GM10847 (cell line): ENCODE measurements around the gene ITPR2.

Experiments used
- POLR2A ChIP-seq: IDR thresholded peaks from 2 replicates; pipeline ENCODE4 v1.6.1; 2011; ENCODE audit not compliant: insufficient read length; ENCODE audit errors: extremely low read depth

ITPR2 gene

DNA sequence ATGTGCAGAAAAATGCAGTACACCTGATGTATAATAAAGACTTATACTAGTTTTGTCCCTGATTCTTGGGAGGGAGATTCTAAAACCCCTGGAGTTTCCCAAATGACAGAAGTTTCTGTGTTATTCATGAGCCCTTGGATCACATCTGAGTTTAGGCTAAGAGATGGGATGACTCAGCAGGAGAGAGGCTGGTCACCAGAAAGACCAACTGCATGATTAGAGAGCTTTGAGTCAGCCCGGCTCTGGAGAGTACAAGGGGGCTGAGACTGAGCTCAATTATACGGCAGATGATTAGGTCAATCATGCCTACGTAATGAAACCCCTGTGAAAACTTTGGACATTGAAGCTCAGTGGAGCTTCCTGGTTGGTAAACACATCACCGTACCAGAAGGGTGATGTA lies 463.4 kb downstream of the ITPR2 start:
- no peak for TF ChIP-seq POLR2A

DNA sequence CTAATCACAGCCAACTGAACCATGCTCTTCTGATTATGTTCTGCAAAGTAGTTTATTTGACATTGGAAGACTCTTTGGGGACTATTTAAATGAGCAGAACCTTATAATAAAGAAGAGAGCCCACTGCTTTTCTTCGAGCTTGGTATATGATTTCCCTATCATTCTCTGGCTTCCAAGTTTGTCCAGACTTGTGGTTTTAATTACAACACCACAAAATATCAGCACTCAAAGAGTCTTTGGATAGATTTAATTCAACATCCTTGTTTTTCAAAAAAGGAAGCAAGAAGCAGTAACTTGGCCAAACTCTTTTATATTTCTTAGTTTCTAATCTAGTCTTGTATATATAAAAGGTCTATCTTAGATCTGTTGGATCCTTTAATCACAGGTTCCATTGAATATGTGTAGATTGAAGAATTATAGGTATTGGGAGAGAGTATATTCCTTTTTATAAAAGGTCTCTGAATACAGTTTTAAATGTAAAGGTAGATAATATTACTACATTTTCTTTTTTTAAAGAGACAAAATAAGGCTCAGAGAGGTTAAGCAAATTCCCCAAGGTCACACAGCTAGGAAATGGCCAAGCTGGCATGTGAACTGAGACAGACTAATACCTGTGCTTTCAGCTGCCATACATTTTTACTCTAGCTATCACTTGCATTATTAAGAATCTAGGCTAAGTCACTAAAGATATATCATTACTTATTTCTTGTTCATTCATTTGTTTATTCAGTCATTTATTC lies 464.8 kb downstream of the ITPR2 start:
- no peak for TF ChIP-seq POLR2A

DNA sequence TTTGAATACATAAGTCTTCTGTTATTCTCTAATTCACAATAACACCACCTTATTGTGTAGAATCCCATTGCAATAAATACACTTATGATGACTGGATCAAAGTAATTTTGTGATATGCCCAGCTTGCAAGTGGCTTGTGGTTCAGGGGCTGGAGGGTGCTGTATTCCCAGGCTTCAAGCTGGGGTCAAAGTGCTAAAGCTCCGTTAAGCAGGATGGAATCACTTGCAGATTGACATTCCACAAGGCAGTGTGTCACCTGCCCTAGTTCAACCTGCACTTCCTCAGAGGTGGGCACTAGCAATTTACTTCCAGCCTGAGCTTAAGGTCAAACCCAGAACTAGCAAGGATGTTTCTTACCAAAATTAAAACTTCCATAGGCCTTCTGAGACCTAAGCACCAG lies 471.0 kb downstream of the ITPR2 start:
- TF ChIP-seq POLR2A, result no peak

- no peak for TF ChIP-seq POLR2A
These were observed 472.9 kb downstream of the ITPR2 start for GRCh38 chr12:26360062-26360461.

- no peak for TF ChIP-seq POLR2A
These were observed 473.4 kb downstream of the ITPR2 start for GRCh38 chr12:26359576-26359975.

DNA sequence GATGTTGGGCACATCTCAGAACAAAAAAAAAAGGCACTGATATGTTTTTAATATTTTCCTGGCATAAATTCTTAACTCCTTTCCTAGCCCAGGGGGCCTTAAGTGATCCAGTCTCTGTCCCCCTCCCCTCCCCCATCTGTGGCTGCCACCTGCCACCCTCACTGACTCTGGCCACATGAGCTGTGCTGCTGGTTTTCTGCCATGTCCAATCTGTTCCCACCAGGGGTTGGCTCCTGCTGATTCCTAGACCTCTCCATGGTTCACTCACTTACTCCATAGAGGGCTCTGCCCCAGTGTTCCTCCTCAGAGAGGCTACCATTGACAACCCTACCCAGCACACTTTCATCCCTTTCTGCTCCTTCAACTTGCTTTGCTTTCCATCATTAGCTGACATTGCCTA lies 474.3 kb downstream of the ITPR2 start:
- TF ChIP-seq POLR2A, result no peak

DNA sequence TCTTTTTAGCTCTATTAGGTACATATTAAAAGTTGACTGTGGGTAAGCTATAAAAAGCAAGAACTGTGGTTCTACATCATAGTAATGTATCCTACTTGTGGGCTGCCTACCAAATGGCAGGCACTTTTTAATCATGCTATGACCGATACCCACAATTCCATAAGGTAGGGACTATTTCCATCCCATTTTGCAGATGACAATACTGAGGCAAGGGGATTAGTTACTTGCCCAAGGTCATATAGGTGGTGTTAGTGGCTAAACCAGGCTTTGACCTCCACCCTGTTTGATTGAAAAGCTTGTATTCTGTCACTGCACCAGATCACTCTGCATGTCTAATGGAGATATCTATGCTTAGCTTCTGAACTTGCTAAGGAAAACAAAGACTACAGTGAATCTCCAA lies 485.7 kb downstream of the ITPR2 start:
- no peak for TF ChIP-seq POLR2A

- no peak for TF ChIP-seq POLR2A
These were observed 486.3 kb downstream of the ITPR2 start for GRCh38 chr12:26346736-26347135.

GRCh38 chr12:26345471-26346003 lies 487.5 kb downstream of the ITPR2 start:
- TF ChIP-seq POLR2A, result no peak

DNA sequence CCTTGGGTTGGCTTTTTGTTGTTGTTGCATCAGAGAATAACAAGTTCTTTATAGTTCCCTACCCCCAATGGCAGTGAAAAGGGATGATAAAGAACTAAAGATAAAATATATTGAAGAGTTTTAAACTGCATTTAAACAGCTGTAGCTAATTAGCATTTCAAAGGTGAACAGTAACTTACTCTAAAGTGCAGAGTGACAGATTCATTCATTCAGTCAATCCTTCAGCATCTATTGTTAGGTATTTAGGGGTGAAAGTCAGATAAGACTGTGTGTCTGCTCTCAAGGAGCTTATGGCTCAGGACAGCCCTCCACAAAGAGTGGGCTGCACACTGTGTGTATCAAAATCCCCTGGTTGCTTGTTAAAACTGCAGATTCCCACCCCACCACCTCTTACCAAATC lies 491.5 kb downstream of the ITPR2 start:
- TF ChIP-seq POLR2A, result no peak

- no peak for TF ChIP-seq POLR2A
These were observed 492.3 kb downstream of the ITPR2 start for GRCh38 chr12:26340649-26341048.

DNA sequence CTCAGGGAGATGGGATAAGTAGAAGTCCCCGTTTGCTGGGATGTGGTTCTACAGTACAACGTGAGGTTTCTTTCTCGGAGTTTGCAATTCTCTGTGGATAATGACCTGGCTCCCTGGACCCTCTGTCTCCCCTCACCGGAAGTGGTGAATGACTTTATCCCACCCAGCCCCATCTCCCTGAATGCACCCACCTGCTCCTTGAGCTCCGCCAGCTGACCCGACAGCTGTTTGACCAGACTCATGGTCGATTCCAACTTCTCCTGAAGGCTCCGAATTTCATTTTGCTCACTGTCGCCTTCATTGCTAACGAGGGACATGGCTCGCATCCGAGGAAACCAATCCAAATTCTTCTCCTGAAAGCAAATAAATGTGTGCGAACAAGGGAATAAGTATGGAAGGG lies 493.0 kb downstream of the ITPR2 start:
- TF ChIP-seq POLR2A, result no peak

GRCh38 chr12:26338586-26339572 lies 494.1 kb downstream of the ITPR2 start:
- no peak for TF ChIP-seq POLR2A

- TF ChIP-seq POLR2A, result no peak
These were observed 497.3 kb downstream of the ITPR2 start for GRCh38 chr12:26335651-26336050.

GRCh38 chr12:26334621-26335124 lies 498.3 kb downstream of the ITPR2 start:
- no peak for TF ChIP-seq POLR2A

GRCh38 chr12:26331960-26332359 lies 501.0 kb downstream of the ITPR2 start:
- TF ChIP-seq POLR2A, result no peak

GRCh38 chr12:26331136-26331535 lies 501.9 kb downstream of the ITPR2 start:
- no peak for TF ChIP-seq POLR2A
